HCT116 (cell line): Measurements from ENCODE around the gene CBX8. TPM values are rescaled to one million over a fixed set of nuclear protein-coding genes. Genes with fewer than 3 reads are reported as not detected.

ENCODE experiments used
- ATAC-seq: fragments of 200-7000 bp; cut with Tn5 transposase; 2 replicates; pipeline ENCODE4 v1.9.1; 2020; ENCODE audit warnings: mild to moderate bottlenecking, moderate library complexity
- BruUV-seq: library from RNA; stranded (reverse); fragments of 400-500 nt; replicated peaks from 2 replicates; lab custom pipeline; 2021; lab: Mats Ljungman, UMichigan
- CTCF ChIA-PET: fragments of 300-600 bp; sonication (Branson Sonifier 250); formaldehyde crosslinking; loops from one replicate; lab custom pipeline; 2021; ENCODE audit warnings: antibody characterized with exemption; lab: Charles Lee
- POLR2A ChIA-PET: fragments of 300-600, 350-600 bp; sonication (Branson Sonifier 250); formaldehyde crosslinking; loops from one replicate; lab custom pipeline; 2021; ENCODE audit warnings: antibody characterized with exemption; lab: Charles Lee
- RAD21 ChIA-PET, 2 experiments: fragments of 300-600 bp; sonication (Branson Sonifier 250); formaldehyde crosslinking; loops; one replicate each; lab custom pipeline; 2023; ENCODE audit warnings: low total read pairs in 2 of 2; ENCODE audit not compliant: uncharacterized antibody in 2 of 2, unreplicated experiment in 2 of 2, low non-redundant PET in 1 of 2; lab: Charles Lee
- DNase-seq: peaks from one replicate; pipeline ENCODE4 v3.0.0-alpha.2; 2010; ENCODE audit warnings: low read depth, low spot score
- H2AFZ ChIP-seq: fragments of 200-600 bp; shearing (Covaris generic), sonication (generic); 2 replicates; pipeline ENCODE4 v1.6.1; 2017; ENCODE audit warnings: low read depth, mixed run types, mixed read lengths, antibody characterized with exemption, low read length; ENCODE audit not compliant: poor library complexity, severe bottlenecking
- H3K27ac ChIP-seq: 2 replicates; pipeline ENCODE4 v1.5.1; 2012; ENCODE audit warnings: low read depth, low read length
- H3K27me3 ChIP-seq: fragments of 200-600 bp; sonication (generic); 2 replicates; pipeline ENCODE4 v1.6.1; 2016; ENCODE audit warnings: mixed run types, low read length, mixed read lengths; ENCODE audit not compliant: insufficient read depth
- H3K36me3 ChIP-seq, 2 experiments: fragments of 200-500 bp in 1 of 2; fragments of 200-600 bp in 1 of 2; sonication (Bioruptor generic) in 1 of 2; sonication (generic) in 1 of 2; 2 replicates each; pipeline versions ENCODE4 v1.5.1 to v1.6.1; 2014 to 2016; ENCODE audit warnings: low read length in 2 of 2, inconsistent platforms in 1 of 2, mixed read lengths in 1 of 2, mixed run types in 1 of 2; ENCODE audit not compliant: insufficient read depth in 2 of 2, control insufficient read depth in 1 of 2
- H3K4me1 ChIP-seq, 2 experiments: fragments of 200-600 bp in 1 of 2; sonication (generic) in 1 of 2; 2 replicates each; pipeline versions ENCODE4 v1.5.1 to v1.6.1; 2012 to 2017; ENCODE audit warnings: low read length in 2 of 2, inconsistent platforms in 1 of 2, mild to moderate bottlenecking in 1 of 2, mixed read lengths in 1 of 2, mixed run types in 1 of 2, moderate library complexity in 1 of 2; ENCODE audit not compliant: insufficient read depth in 2 of 2, control insufficient read depth in 1 of 2
- H3K4me2 ChIP-seq: fragments of 200-600 bp; sonication (generic); 2 replicates; pipeline ENCODE4 v1.6.1; 2017; ENCODE audit warnings: mixed run types, low read length, mixed read lengths
- H3K4me3 ChIP-seq, 2 experiments: fragments of 200-600 bp in 1 of 2; sonication (generic) in 1 of 2; replicated peaks in 1 of 2; 2 replicates each; pipeline ENCODE4 v1.5.1; 2011 to 2016; ENCODE audit warnings: low read length in 2 of 2, control low read depth in 1 of 2, low read depth in 1 of 2, mild to moderate bottlenecking in 1 of 2, mixed read lengths in 1 of 2, mixed run types in 1 of 2
- H3K79me2 ChIP-seq: fragments of 200-600 bp; sonication (generic); 2 replicates; pipeline ENCODE4 v1.6.1; 2017; ENCODE audit warnings: mild to moderate bottlenecking, mixed run types, low read length, moderate library complexity, mixed read lengths; ENCODE audit not compliant: insufficient read depth
- H3K9ac ChIP-seq: fragments of 200-600 bp; sonication (generic); 2 replicates; pipeline ENCODE4 v1.6.1; 2016; ENCODE audit warnings: low read length, mixed read lengths
- H3K9me2 ChIP-seq: fragments of 200-600 bp; sonication (generic), shearing (Covaris generic); 2 replicates; pipeline ENCODE4 v1.6.1; 2017; ENCODE audit warnings: mixed run types, mild to moderate bottlenecking, moderate library complexity; ENCODE audit not compliant: insufficient read depth
- H3K9me3 ChIP-seq, 2 experiments: fragments of 200-500 bp in 1 of 2; fragments of 200-600 bp in 1 of 2; sonication (Bioruptor generic) in 1 of 2; sonication (generic) in 1 of 2; 2 replicates each; pipeline ENCODE4 v1.6.1; 2014 to 2017; ENCODE audit warnings: low read length in 2 of 2, mixed read lengths in 2 of 2, inconsistent platforms in 1 of 2, low read depth in 1 of 2, mild to moderate bottlenecking in 1 of 2, mixed run types in 1 of 2, moderate library complexity in 1 of 2; ENCODE audit not compliant: control insufficient read depth in 1 of 2, insufficient read depth in 1 of 2
- H4K20me1 ChIP-seq: fragments of 200-600 bp; sonication (generic), shearing (Covaris generic); 2 replicates; pipeline ENCODE4 v1.6.1; 2017; ENCODE audit warnings: mixed run types, mild to moderate bottlenecking, moderate library complexity; ENCODE audit not compliant: insufficient read depth
- CEBPB ChIP-seq: IDR thresholded peaks from 2 replicates; pipeline ENCODE4 v1.6.1; 2012; ENCODE audit warnings: low read depth
- CTCF ChIP-seq, 3 experiments: fragments of 200-600 bp in 1 of 3; sonication (generic) in 1 of 3; IDR thresholded peaks in 2 of 3; conservative IDR thresholded peaks in 1 of 3; 2 replicates each; pipeline ENCODE4 v1.5.1; 2012 to 2017; ENCODE audit warnings: low read depth in 2 of 3, low read length in 2 of 3, antibody characterized with exemption in 1 of 3, borderline replicate concordance in 1 of 3, control low read depth in 1 of 3, mild to moderate bottlenecking in 1 of 3, mixed read lengths in 1 of 3, mixed run types in 1 of 3, moderate library complexity in 1 of 3; ENCODE audit not compliant: insufficient read depth in 1 of 3
- EGR1 ChIP-seq: IDR thresholded peaks from 2 replicates; pipeline ENCODE4 v1.6.1; 2012; ENCODE audit warnings: low read depth
- ELF1 ChIP-seq: IDR thresholded peaks from 2 replicates; pipeline ENCODE4 v1.6.1; 2012; ENCODE audit warnings: low read depth, borderline replicate concordance
- EZH2 ChIP-seq: fragments of 200-600 bp; sonication (generic); IDR thresholded peaks from 2 replicates; pipeline ENCODE4 v1.6.1; 2017; ENCODE audit warnings: antibody characterized with exemption, mixed run types
- JUND ChIP-seq: IDR thresholded peaks from 2 replicates; pipeline ENCODE4 v1.6.1; 2012
- MAX ChIP-seq: IDR thresholded peaks from 2 replicates; pipeline ENCODE4 v1.6.1; 2012
- POLR2AphosphoS5 ChIP-seq: IDR thresholded peaks from 2 replicates; pipeline ENCODE4 v1.6.1; 2011; ENCODE audit warnings: mild to moderate bottlenecking, low read depth, low read length, moderate library complexity
- RAD21 ChIP-seq: IDR thresholded peaks from 2 replicates; pipeline ENCODE4 v1.6.1; 2012; ENCODE audit warnings: low read depth, mild to moderate bottlenecking
- REST ChIP-seq: IDR thresholded peaks from 2 replicates; pipeline ENCODE4 v1.6.1; 2012; ENCODE audit warnings: low read depth
- SIN3A ChIP-seq: IDR thresholded peaks from 2 replicates; pipeline ENCODE4 v1.6.1; 2012; ENCODE audit warnings: low read depth
- SP1 ChIP-seq: IDR thresholded peaks from 2 replicates; pipeline ENCODE4 v1.6.1; 2012; ENCODE audit warnings: low read depth
- YY1 ChIP-seq: IDR thresholded peaks from 2 replicates; pipeline ENCODE4 v1.6.1; 2011; ENCODE audit warnings: low read length, low read depth, moderate library complexity, mild to moderate bottlenecking; ENCODE audit not compliant: insufficient replicate concordance; ENCODE audit errors: extremely low read depth
- ZBTB33 ChIP-seq: IDR thresholded peaks from 2 replicates; pipeline ENCODE4 v1.6.1; 2011; ENCODE audit warnings: mild to moderate bottlenecking, low read length, moderate library complexity; ENCODE audit not compliant: insufficient replicate concordance; ENCODE audit errors: extremely low read depth
- ZFX ChIP-seq: fragments of 450-650 bp; IDR thresholded peaks from 2 replicates; pipeline ENCODE4 v1.6.1; 2017
- intact Hi-C: fragments of 100-400 bp; cut with micrococcal nuclease; formaldehyde crosslinking; loops from 2 replicates; pipeline ENCODE4 v1.10.0; 2022
- total RNA-seq: library from RNA; stranded (reverse); gene quantifications from one replicate; pipeline ENCODE4 v1.2.1, GENCODE V29; 2021; ENCODE audit not compliant: unreplicated experiment

CBX8 gene
- total RNA-seq, 1 experiment from 2014 or later = 29.0 TPM

GRCh38 chr17:79791735-79792161 lies 5.1 kb downstream of the CBX8 start:
- no peak overlapping the region for H3K4me2 ChIP-seq
- ChIA-PET POLR2A (no interaction called here), RAD21 (no interaction called here), CTCF (interaction anchor here (1.3 kb wide), 1 partner anchor 48 kb away, joined by 3 read pairs; the partner anchor contains the start of gene CBX4)
- no peaks in the 10 kb centered on the region for H4K20me1 ChIP-seq
- peaks cover 24 to 35% of the 10 kb centered on the region in 2 experiments for H3K4me1 ChIP-seq
- no peaks in the 10 kb centered on the region for H3K9me2 ChIP-seq
- H3K27ac ChIP-seq = no peak overlapping the region
- no peak overlapping the region for H3K9ac ChIP-seq
- H3K36me3 ChIP-seq = peaks cover 10 to 18% of the 10 kb centered on the region in 2 experiments; a peak in 2 of 4 replicates
- intact Hi-C loops = loop anchor here (2.0 kb wide), 1 partner anchor 43 kb away; no protein-coding TSS in a partner anchor
- H2AFZ ChIP-seq = no peak overlapping the region
- H3K27me3 ChIP-seq = no peaks in the 10 kb centered on the region
- BruUV-seq = no TSS peak
- no peaks in the 10 kb centered on the region for H3K9me3 ChIP-seq
- ATAC-seq = no peak
- no peak overlapping the region for H3K4me3 ChIP-seq
- peaks cover 18% of the 10 kb centered on the region; the same call in 1 of the 2 replicates for H3K79me2 ChIP-seq
- DNase-seq = no peak
- TF ChIP-seq RAD21 (no peak), CTCF (IDR thresholded peaks at IDR 0.05 in 2 of 3, conservative IDR thresholded peaks at IDR 0.05 in 1 of 3; ENCODE audit: borderline replicate concordance in 1 of 3, insufficient read depth in 1 of 3, low read depth in 2 of 3, low read length in 2 of 3) (no peak), ZBTB33 (no peak), REST (no peak), EGR1 (no peak), SIN3A (no peak), EZH2 (no peak), CEBPB (no peak), POLR2AphosphoS5 (no peak), ZFX (no peak), JUND (no peak), YY1 (no peak), ELF1 (no peak), MAX (no peak), SP1 (no peak)
